OCI-LY3 (cell line): ENCODE data around the gene CIAO3.
A peak's percentile ranks its signal among the peaks of the same experiment; 100 is the strongest.

Source experiments
- H2AFZ ChIP-seq: fragments of 200-600, 300-600 bp; shearing (Covaris generic); 2 replicates; pipeline ENCODE4 v1.6.0; 2014; ENCODE audit warnings: antibody characterized with exemption, low read depth, low read length
- H3K27ac ChIP-seq: fragments of 200-600, 300-600 bp; sonication (generic); 2 replicates; pipeline ENCODE4 v1.5.1; 2014; ENCODE audit warnings: mild to moderate bottlenecking, low read length, moderate library complexity, mixed read lengths
- H3K27me3 ChIP-seq: fragments of 200-600, 300-600 bp; sonication (generic); 2 replicates; pipeline ENCODE4 v1.6.1; 2014; ENCODE audit warnings: low read depth, low read length, mixed read lengths
- H3K36me3 ChIP-seq: fragments of 200-600, 300-600 bp; sonication (generic); replicated peaks from 2 replicates; pipeline ENCODE3; 2014; ENCODE audit warnings: low read depth, low read length, mixed read lengths
- H3K4me1 ChIP-seq: fragments of 300-600, 200-600 bp; sonication (generic); 2 replicates; pipeline ENCODE4 v1.6.1; 2014; ENCODE audit warnings: low read length, mixed read lengths
- H3K4me2 ChIP-seq: fragments of 200-600, 300-600 bp; sonication (generic); 2 replicates; pipeline ENCODE4 v1.6.1; 2014; ENCODE audit warnings: low read length, mixed read lengths
- H3K4me3 ChIP-seq: fragments of 300-600, 200-600 bp; sonication (generic); 2 replicates; pipeline ENCODE4 v1.5.1; 2014; ENCODE audit warnings: antibody characterized with exemption, mild to moderate bottlenecking, low read length, moderate library complexity
- H3K79me2 ChIP-seq: fragments of 300-600, 200-600 bp; shearing (Covaris generic); 2 replicates; pipeline ENCODE4 v1.6.1; 2014; ENCODE audit warnings: mild to moderate bottlenecking, low read length, mixed read lengths
- H3K9ac ChIP-seq: fragments of 300-600, 200-600 bp; shearing (Covaris generic); 2 replicates; pipeline ENCODE4 v1.6.0; 2014; ENCODE audit warnings: mild to moderate bottlenecking, low read length, moderate library complexity
- H3K9me3 ChIP-seq: fragments of 200-600, 300-600 bp; shearing (Covaris generic); 2 replicates; pipeline ENCODE4 v1.6.1; 2014; ENCODE audit warnings: low read length, mixed read lengths; ENCODE audit not compliant: insufficient read depth
- H4K20me1 ChIP-seq: fragments of 200-600, 300-600 bp; sonication (generic); 2 replicates; pipeline ENCODE4 v1.6.1; 2016; ENCODE audit warnings: low read length, mixed read lengths; ENCODE audit not compliant: insufficient read depth
- EZH2phosphoT487 ChIP-seq: fragments of 200-600 bp; shearing (Covaris generic); IDR thresholded peaks from 2 replicates; pipeline ENCODE4 v1.6.1; 2018; ENCODE audit warnings: antibody characterized with exemption, mixed run types, low read depth
- TF ChIP-seq, protein P1 (sequence below): fragments of 200-600, 300-600 bp; sonication (generic); IDR thresholded peaks from 2 replicates; pipeline ENCODE4 v1.5.1; 2014; ENCODE audit warnings: antibody characterized with exemption, low read length, low read depth

The CIAO3 gene

DNA sequence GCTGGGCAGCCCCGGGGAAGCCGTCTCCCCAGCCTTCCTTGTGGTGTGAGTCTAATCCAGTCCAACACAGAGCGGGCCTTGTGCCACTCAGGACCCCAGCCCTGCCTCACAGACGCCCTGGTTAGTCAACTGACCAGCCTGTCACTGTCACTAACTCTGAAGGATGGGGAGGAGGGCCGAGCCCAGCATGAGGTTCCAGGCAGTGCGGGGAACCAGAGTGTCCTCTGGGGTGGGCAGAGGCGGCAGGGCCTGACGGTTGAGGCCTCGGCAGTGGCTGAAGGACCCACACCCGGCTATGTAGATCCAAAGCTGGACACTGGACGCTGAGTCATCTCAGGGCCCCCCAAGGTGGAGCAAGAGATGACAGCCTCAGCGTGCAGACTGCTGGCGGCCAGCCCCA, 38.8 kb upstream of the CIAO3 start:
- Histone ChIP-seq H3K4me3 (no peak overlapping the region), H4K20me1 (no peaks in the 10 kb centered on the region), H3K79me2 (no peaks in the 10 kb centered on the region), H3K27ac (no peak overlapping the region), H3K36me3 (no peaks in the 10 kb centered on the region), H3K4me1 (no peaks in the 10 kb centered on the region), H3K9me3 (no peaks in the 10 kb centered on the region), H3K9ac (no peak overlapping the region), H2AFZ (no peak overlapping the region), H3K27me3 (peaks cover 20% of the 10 kb centered on the region), H3K4me2 (no peak overlapping the region)
- TF ChIP-seq EZH2phosphoT487, result no peak
- TF ChIP-seq, protein P1, sequence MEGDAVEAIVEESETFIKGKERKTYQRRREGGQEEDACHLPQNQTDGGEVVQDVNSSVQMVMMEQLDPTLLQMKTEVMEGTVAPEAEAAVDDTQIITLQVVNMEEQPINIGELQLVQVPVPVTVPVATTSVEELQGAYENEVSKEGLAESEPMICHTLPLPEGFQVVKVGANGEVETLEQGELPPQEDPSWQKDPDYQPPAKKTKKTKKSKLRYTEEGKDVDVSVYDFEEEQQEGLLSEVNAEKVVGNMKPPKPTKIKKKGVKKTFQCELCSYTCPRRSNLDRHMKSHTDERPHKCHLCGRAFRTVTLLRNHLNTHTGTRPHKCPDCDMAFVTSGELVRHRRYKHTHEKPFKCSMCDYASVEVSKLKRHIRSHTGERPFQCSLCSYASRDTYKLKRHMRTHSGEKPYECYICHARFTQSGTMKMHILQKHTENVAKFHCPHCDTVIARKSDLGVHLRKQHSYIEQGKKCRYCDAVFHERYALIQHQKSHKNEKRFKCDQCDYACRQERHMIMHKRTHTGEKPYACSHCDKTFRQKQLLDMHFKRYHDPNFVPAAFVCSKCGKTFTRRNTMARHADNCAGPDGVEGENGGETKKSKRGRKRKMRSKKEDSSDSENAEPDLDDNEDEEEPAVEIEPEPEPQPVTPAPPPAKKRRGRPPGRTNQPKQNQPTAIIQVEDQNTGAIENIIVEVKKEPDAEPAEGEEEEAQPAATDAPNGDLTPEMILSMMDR, result no peak

DNA sequence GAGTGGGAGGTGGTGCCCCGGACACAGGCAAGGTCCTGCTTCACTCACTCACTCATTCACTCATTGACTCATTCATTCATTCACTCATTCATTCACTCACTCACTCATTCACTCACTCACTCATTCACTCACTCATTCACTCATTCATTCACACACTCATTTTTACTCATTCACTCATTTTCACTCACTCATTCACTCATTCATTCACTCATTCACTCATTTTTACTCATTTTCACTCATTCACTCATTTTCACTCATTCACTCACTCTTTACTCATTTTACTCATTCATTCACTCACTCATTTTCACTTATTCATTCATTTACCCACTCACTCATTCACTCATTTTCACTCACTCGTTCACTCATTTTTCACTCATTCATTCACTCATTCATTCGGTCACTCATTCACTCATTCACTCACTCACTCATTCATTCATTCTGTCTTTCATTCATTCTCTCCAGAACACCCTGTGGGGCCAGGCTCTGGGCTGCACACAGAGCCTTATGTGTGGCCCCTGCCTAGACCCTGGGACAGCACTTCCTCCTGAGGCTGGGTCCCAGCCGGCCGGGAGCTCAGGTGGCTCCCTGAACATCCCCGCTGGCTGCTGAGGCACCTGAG, 38.2 kb upstream of the CIAO3 start:
- no peak for TF ChIP-seq EZH2phosphoT487
- TF ChIP-seq, protein P1, result no peak
- H3K27ac ChIP-seq, result no peak overlapping the region
- no peaks in the 10 kb centered on the region for H3K4me1 ChIP-seq
- peaks cover 20% of the 10 kb centered on the region for H3K27me3 ChIP-seq
- H4K20me1 ChIP-seq, result no peaks in the 10 kb centered on the region
- no peak overlapping the region for H2AFZ ChIP-seq
- H3K4me2 ChIP-seq, result no peak overlapping the region
- H3K79me2 ChIP-seq, result no peaks in the 10 kb centered on the region
- no peak overlapping the region for H3K9ac ChIP-seq
- no peaks in the 10 kb centered on the region for H3K9me3 ChIP-seq
- no peaks in the 10 kb centered on the region for H3K36me3 ChIP-seq
- no peak overlapping the region for H3K4me3 ChIP-seq

DNA sequence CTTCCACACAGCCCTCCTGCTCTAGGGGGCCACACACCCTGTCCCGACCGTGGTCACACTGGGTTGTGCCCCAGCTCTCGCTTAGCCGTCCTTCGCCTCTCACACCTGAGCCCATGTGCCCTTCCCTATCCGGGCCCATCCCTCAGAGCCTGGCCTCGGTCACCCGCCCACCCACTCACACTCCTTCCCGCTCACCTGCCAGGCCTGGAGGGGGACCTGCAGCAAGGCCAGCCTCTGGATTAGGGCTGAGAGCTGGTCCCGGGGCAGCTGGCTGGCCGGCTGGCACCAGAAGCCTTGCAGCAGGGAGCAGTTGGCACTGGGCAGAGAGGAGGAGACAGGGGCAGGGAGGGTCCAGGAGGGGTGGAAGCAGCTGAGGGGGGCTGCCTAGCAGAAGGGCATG, 37.6 kb upstream of the CIAO3 start:
- TF ChIP-seq, protein P1, result no peak
- TF ChIP-seq EZH2phosphoT487, result no peak
- H4K20me1 ChIP-seq, result no peaks in the 10 kb centered on the region
- H3K4me2 ChIP-seq, result no peak overlapping the region
- H3K79me2 ChIP-seq, result no peaks in the 10 kb centered on the region
- H3K4me1 ChIP-seq, result no peaks in the 10 kb centered on the region
- H3K36me3 ChIP-seq, result no peaks in the 10 kb centered on the region
- no peak overlapping the region for H3K9ac ChIP-seq
- H3K27ac ChIP-seq, result no peak overlapping the region
- no peak overlapping the region for H3K4me3 ChIP-seq
- no peak overlapping the region for H2AFZ ChIP-seq
- H3K9me3 ChIP-seq, result no peaks in the 10 kb centered on the region
- peaks cover 20% of the 10 kb centered on the region for H3K27me3 ChIP-seq

DNA sequence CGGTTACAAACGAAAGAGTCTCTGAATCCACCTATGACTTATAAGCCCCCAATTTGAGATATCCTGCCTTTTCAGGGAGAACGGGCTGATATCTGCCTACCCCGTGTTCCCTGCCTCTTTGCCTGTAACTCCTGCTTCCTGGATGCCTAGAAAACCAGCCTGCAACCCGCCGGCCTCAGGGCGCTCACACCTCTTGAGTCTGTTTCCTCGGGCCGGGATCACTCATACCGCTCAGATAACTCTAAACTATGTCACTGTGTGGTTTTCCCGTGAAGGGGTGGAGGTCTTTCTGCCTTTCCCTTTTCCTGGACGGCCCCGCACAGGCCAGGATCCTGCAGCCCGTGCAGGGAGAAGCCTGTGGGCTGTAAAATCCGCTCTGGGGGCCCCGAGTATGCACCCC, 37.0 kb upstream of the CIAO3 start:
- Histone ChIP-seq H3K27ac (no peak overlapping the region), H3K79me2 (no peaks in the 10 kb centered on the region), H2AFZ (peak overlapping the region; percentile 64; the same call in 1 of the 2 replicates), H3K4me2 (no peak overlapping the region), H3K4me1 (no peaks in the 10 kb centered on the region), H3K4me3 (no peak overlapping the region), H4K20me1 (no peaks in the 10 kb centered on the region), H3K36me3 (no peaks in the 10 kb centered on the region), H3K9me3 (no peaks in the 10 kb centered on the region), H3K27me3 (peaks cover 15% of the 10 kb centered on the region), H3K9ac (no peak overlapping the region)
- TF ChIP-seq EZH2phosphoT487, result no peak
- TF ChIP-seq, protein P1, result no peak
